CD8-positive, alpha-beta memory T cell (primary cell): ENCODE results near the gene PIP5K1C. TPM values are rescaled to one million over a fixed set of nuclear protein-coding genes. Genes with fewer than 3 reads are reported as not detected.

ENCODE experiments used
- CTCF ChIA-PET: fragments of 350-600 bp; sonication (Branson Sonifier 250); formaldehyde crosslinking; loops from one replicate; lab custom pipeline; 2021; ENCODE audit warnings: antibody characterized with exemption; lab: Charles Lee
- POLR2A ChIA-PET: fragments of 350-600 bp; sonication (Branson Sonifier 250); formaldehyde crosslinking; loops from one replicate; lab custom pipeline; 2021; ENCODE audit warnings: antibody characterized with exemption; lab: Charles Lee
- DNase-seq, 5 donors: peaks; one replicate each; pipeline versions ENCODE4 v3.0.0 to v3.0.0-alpha.2; 2020 to 2022; ENCODE audit warnings: mixed read lengths in 1 of 5
- H3K27ac ChIP-seq: one replicate; pipeline ENCODE4 v1.7.0; 2013; ENCODE audit warnings: low read depth, mild to moderate bottlenecking, low read length, moderate library complexity
- H3K27me3 ChIP-seq: 2 replicates; pipeline ENCODE4 v1.7.0; 2013; ENCODE audit warnings: low read length, mild to moderate bottlenecking; ENCODE audit not compliant: insufficient read depth, poor library complexity, severe bottlenecking
- H3K36me3 ChIP-seq: 2 replicates; pipeline ENCODE4 v1.7.0; 2013; ENCODE audit warnings: mild to moderate bottlenecking, low read length, moderate library complexity; ENCODE audit not compliant: insufficient read depth
- H3K4me1 ChIP-seq: 2 replicates; pipeline ENCODE4 v1.7.0; 2013; ENCODE audit warnings: mild to moderate bottlenecking, low read length, moderate library complexity; ENCODE audit not compliant: insufficient read depth
- H3K4me3 ChIP-seq: 2 replicates; pipeline ENCODE4 v1.7.0; 2013; ENCODE audit warnings: mild to moderate bottlenecking, low read length
- H3K9me3 ChIP-seq: 2 replicates; pipeline ENCODE4 v1.7.0; 2013; ENCODE audit warnings: mild to moderate bottlenecking, low read length
- H3K27ac Mint-ChIP-seq, 8 donors: one replicate each; pipeline ENCODE4 v1.8.0; 2020 to 2021; ENCODE audit warnings: mixed read lengths in 8 of 8, mild to moderate bottlenecking in 6 of 8, inconsistent platforms in 3 of 8, moderate library complexity in 3 of 8
- H3K27me3 Mint-ChIP-seq, 2 donors: one replicate each; pipeline ENCODE4 v1.8.0; 2020 to 2021; ENCODE audit warnings: mixed read lengths in 2 of 2, mild to moderate bottlenecking in 1 of 2, moderate library complexity in 1 of 2
- H3K36me3 Mint-ChIP-seq, 3 donors: one replicate each; pipeline ENCODE4 v1.8.0; 2020 to 2021; ENCODE audit warnings: mixed read lengths in 3 of 3, inconsistent platforms in 1 of 3, mild to moderate bottlenecking in 1 of 3
- H3K4me1 Mint-ChIP-seq, 3 donors: one replicate each; pipeline ENCODE4 v1.8.0; 2020 to 2021; ENCODE audit warnings: mixed read lengths in 3 of 3, inconsistent platforms in 1 of 3, mild to moderate bottlenecking in 1 of 3
- H3K4me3 Mint-ChIP-seq, 7 donors: one replicate each; pipeline ENCODE4 v1.8.0; 2020 to 2021; ENCODE audit warnings: mixed read lengths in 7 of 7, mild to moderate bottlenecking in 6 of 7, moderate library complexity in 4 of 7, inconsistent platforms in 2 of 7
- H3K9me3 Mint-ChIP-seq, 5 donors: one replicate each; pipeline ENCODE4 v1.8.0; 2020 to 2022; ENCODE audit warnings: mixed read lengths in 5 of 5, mild to moderate bottlenecking in 3 of 5, moderate library complexity in 2 of 5, inconsistent platforms in 1 of 5
- polyA plus RNA-seq: library from polyadenylated mRNA; unstranded; fragments of 300-500 nt; fragmentation: Illumina TruSeq; gene quantifications from one replicate; pipeline ENCODE4 v1.2.3, GENCODE V29; 2021
- total RNA-seq, 2 experiments: library from RNA; stranded (reverse); gene quantifications; one replicate each; pipeline ENCODE4 v1.2.3, GENCODE V29; 2021

Gene PIP5K1C
- total and polyA plus RNA-seq, 3 experiments from 2014 or later: 16.0 to 27.6 (median 26.9) TPM

- Mint-ChIP-seq H3K4me1 (no peaks in the 10 kb centered on the region), H3K4me3 (no peak overlapping the region), H3K27ac (peak overlapping the region in 1 of 8 donors; percentile 31), H3K36me3 (peaks cover 0 to 38% (median 2%) of the 10 kb centered on the region in 3 donors), H3K27me3 (no peaks in the 10 kb centered on the region), H3K9me3 (no peaks in the 10 kb centered on the region)
- no peak overlapping the region for H3K4me3 ChIP-seq
- no peaks in the 10 kb centered on the region for H3K27me3 ChIP-seq
- H3K4me1 ChIP-seq: no peaks in the 10 kb centered on the region
- H3K9me3 ChIP-seq: no peaks in the 10 kb centered on the region
- ChIA-PET CTCF (no interaction called here), POLR2A (no interaction called here)
- H3K27ac ChIP-seq: no peak overlapping the region
- DNase-seq: no peak
- no peaks in the 10 kb centered on the region for H3K36me3 ChIP-seq
Measured at GRCh38 chr19:3646336-3647092, 53.8 kb downstream of the PIP5K1C start.

- ChIA-PET CTCF (no interaction called here), POLR2A (no interaction called here)
- Histone ChIP-seq H3K9me3 (no peaks in the 10 kb centered on the region), H3K4me3 (no peak overlapping the region), H3K27me3 (no peaks in the 10 kb centered on the region), H3K36me3 (no peaks in the 10 kb centered on the region), H3K27ac (no peak overlapping the region), H3K4me1 (no peaks in the 10 kb centered on the region)
- H3K36me3 Mint-ChIP-seq: peaks cover 0 to 36% (median 2%) of the 10 kb centered on the region in 3 donors
- no peaks in the 10 kb centered on the region for H3K4me1 Mint-ChIP-seq
- H3K27me3 Mint-ChIP-seq: no peaks in the 10 kb centered on the region
- H3K27ac Mint-ChIP-seq: no peak overlapping the region
- no peaks in the 10 kb centered on the region for H3K9me3 Mint-ChIP-seq
- H3K4me3 Mint-ChIP-seq: no peak overlapping the region
- DNase-seq: no peak
Measured at GRCh38 chr19:3645726-3646125, 54.5 kb downstream of the PIP5K1C start.

GRCh38 chr19:3645067-3645396 is 55.2 kb downstream of the PIP5K1C start:
- Mint-ChIP-seq H3K4me3 (no peak overlapping the region), H3K27ac (no peak overlapping the region), H3K27me3 (no peaks in the 10 kb centered on the region), H3K4me1 (no peaks in the 10 kb centered on the region), H3K9me3 (no peaks in the 10 kb centered on the region), H3K36me3 (peaks cover 0 to 32% (median 2%) of the 10 kb centered on the region in 3 donors)
- Histone ChIP-seq H3K27ac (no peak overlapping the region), H3K9me3 (no peaks in the 10 kb centered on the region), H3K4me3 (no peak overlapping the region), H3K36me3 (no peaks in the 10 kb centered on the region), H3K27me3 (no peaks in the 10 kb centered on the region), H3K4me1 (no peaks in the 10 kb centered on the region)
- DNase-seq: no peak
- CTCF ChIA-PET: no interaction called here
- POLR2A ChIA-PET: no interaction called here

GRCh38 chr19:3644351-3645066 is 55.8 kb downstream of the PIP5K1C start:
- Mint-ChIP-seq H3K36me3 (peaks cover 0 to 37% (median 3%) of the 10 kb centered on the region in 3 donors), H3K27ac (peak overlapping the region in 1 of 8 donors; percentile 10), H3K4me3 (no peak overlapping the region), H3K27me3 (no peaks in the 10 kb centered on the region), H3K4me1 (no peaks in the 10 kb centered on the region), H3K9me3 (no peaks in the 10 kb centered on the region)
- H3K4me1 ChIP-seq: no peaks in the 10 kb centered on the region
- no peaks in the 10 kb centered on the region for H3K27me3 ChIP-seq
- no peak overlapping the region for H3K27ac ChIP-seq
- no peak overlapping the region for H3K4me3 ChIP-seq
- POLR2A ChIA-PET: no interaction called here
- no peak for DNase-seq
- no peaks in the 10 kb centered on the region for H3K9me3 ChIP-seq
- no peaks in the 10 kb centered on the region for H3K36me3 ChIP-seq
- CTCF ChIA-PET: no interaction called here

- Mint-ChIP-seq H3K4me1 (no peaks in the 10 kb centered on the region), H3K9me3 (no peaks in the 10 kb centered on the region), H3K36me3 (peaks cover 0 to 41% (median 3%) of the 10 kb centered on the region in 3 donors), H3K4me3 (no peak overlapping the region), H3K27ac (no peak overlapping the region), H3K27me3 (no peaks in the 10 kb centered on the region)
- ChIA-PET CTCF (no interaction called here), POLR2A (no interaction called here)
- Histone ChIP-seq H3K9me3 (no peaks in the 10 kb centered on the region), H3K4me1 (no peaks in the 10 kb centered on the region), H3K27ac (no peak overlapping the region), H3K36me3 (no peaks in the 10 kb centered on the region), H3K27me3 (no peaks in the 10 kb centered on the region), H3K4me3 (no peak overlapping the region)
- DNase-seq: no peak
Measured at GRCh38 chr19:3643674-3644313, 56.5 kb downstream of the PIP5K1C start.

GRCh38 chr19:3642987-3643673 is 57.1 kb downstream of the PIP5K1C start:
- Mint-ChIP-seq H3K27me3 (no peaks in the 10 kb centered on the region), H3K4me1 (no peaks in the 10 kb centered on the region), H3K36me3 (peaks cover 0 to 45% (median 3%) of the 10 kb centered on the region in 3 donors), H3K4me3 (no peak overlapping the region), H3K27ac (peak overlapping the region in 1 of 8 donors; percentile 60), H3K9me3 (no peaks in the 10 kb centered on the region)
- no peak for DNase-seq
- Histone ChIP-seq H3K4me1 (no peaks in the 10 kb centered on the region), H3K9me3 (no peaks in the 10 kb centered on the region), H3K36me3 (no peaks in the 10 kb centered on the region), H3K4me3 (no peak overlapping the region), H3K27me3 (no peaks in the 10 kb centered on the region), H3K27ac (no peak overlapping the region)
- POLR2A ChIA-PET: no interaction called here
- CTCF ChIA-PET: no interaction called here

- H3K4me1 Mint-ChIP-seq: no peaks in the 10 kb centered on the region
- Histone ChIP-seq H3K27me3 (no peaks in the 10 kb centered on the region), H3K36me3 (no peaks in the 10 kb centered on the region), H3K4me3 (no peak overlapping the region), H3K4me1 (no peaks in the 10 kb centered on the region), H3K9me3 (no peaks in the 10 kb centered on the region), H3K27ac (no peak overlapping the region)
- POLR2A ChIA-PET: no interaction called here
- no peak overlapping the region for H3K4me3 Mint-ChIP-seq
- CTCF ChIA-PET: no interaction called here
- peaks cover 0 to 43% (median 3%) of the 10 kb centered on the region in 3 donors for H3K36me3 Mint-ChIP-seq
- H3K27ac Mint-ChIP-seq: peak overlapping the region in 1 of 8 donors; percentile 43
- DNase-seq: no peak
- no peaks in the 10 kb centered on the region for H3K9me3 Mint-ChIP-seq
- no peaks in the 10 kb centered on the region for H3K27me3 Mint-ChIP-seq
Measured at GRCh38 chr19:3642296-3642695, 58.0 kb downstream of the PIP5K1C start.
